Liver (tissue), 9 donors: ENCODE results near the gene LCE1F. TPM values are rescaled to one million over a fixed set of nuclear protein-coding genes. Genes with fewer than 3 reads are reported as not detected.

ENCODE experiments used
- DNase-seq: peaks from one replicate; pipeline ENCODE4 v3.0.0-alpha.2; 2017; ENCODE audit warnings: low spot score
- H3K27ac ChIP-seq, 2 donors: one replicate each; pipeline ENCODE4 v1.7.0; 2013; ENCODE audit warnings: inconsistent platforms in 2 of 2, low read length in 2 of 2, control low read depth in 1 of 2, low read depth in 1 of 2, mild to moderate bottlenecking in 1 of 2
- H3K27me3 ChIP-seq, 4 donors: one replicate each; pipeline versions ENCODE4 v1.6.1 to v1.7.0; 2013; ENCODE audit warnings: low read length in 3 of 4, inconsistent platforms in 1 of 4, mild to moderate bottlenecking in 1 of 4, moderate library complexity in 1 of 4; ENCODE audit not compliant: control insufficient read depth in 4 of 4, insufficient read depth in 4 of 4
- H3K36me3 ChIP-seq, 4 donors: one replicate each; pipeline versions ENCODE4 v1.6.1 to v1.7.0; 2013; ENCODE audit warnings: low read length in 3 of 4, mild to moderate bottlenecking in 3 of 4, low read depth in 1 of 4, moderate library complexity in 1 of 4; ENCODE audit not compliant: control insufficient read depth in 4 of 4, insufficient read depth in 3 of 4
- H3K4me1 ChIP-seq, 4 donors: one replicate each; pipeline versions ENCODE4 v1.6.1 to v1.7.0; 2013; ENCODE audit warnings: low read length in 3 of 4, mild to moderate bottlenecking in 3 of 4, moderate library complexity in 1 of 4; ENCODE audit not compliant: control insufficient read depth in 4 of 4, insufficient read depth in 4 of 4
- H3K4me3 ChIP-seq, 3 donors: one replicate each; pipeline versions ENCODE4 v1.6.1 to v1.7.0; 2013; ENCODE audit warnings: low read length in 3 of 3, control low read depth in 1 of 3, low read depth in 1 of 3, mild to moderate bottlenecking in 1 of 3
- H3K9ac ChIP-seq, 2 donors: one replicate each; pipeline ENCODE4 v1.7.0; 2013; ENCODE audit warnings: low read length in 2 of 2, mild to moderate bottlenecking in 2 of 2, moderate library complexity in 2 of 2, control low read depth in 1 of 2, low read depth in 1 of 2
- H3K9me3 ChIP-seq, 4 donors: one replicate each; pipeline versions ENCODE4 v1.6.1 to v1.7.0; 2013; ENCODE audit warnings: low read length in 3 of 4; ENCODE audit not compliant: control insufficient read depth in 4 of 4
- EGR1 ChIP-seq, 2 donors: IDR thresholded peaks; 2 replicates each; pipeline ENCODE4 v1.6.1; 2016 to 2018; ENCODE audit warnings: antibody characterized with exemption in 2 of 2, low read depth in 2 of 2
- FOXA2 ChIP-seq: IDR thresholded peaks from 2 replicates; pipeline ENCODE4 v1.6.1; 2016; ENCODE audit warnings: antibody characterized with exemption
- JUND ChIP-seq, 2 donors: IDR thresholded peaks; 2 replicates each; pipeline ENCODE4 v1.6.1; 2016; ENCODE audit warnings: antibody characterized with exemption in 2 of 2
- NR2F2 ChIP-seq: IDR thresholded peaks from 2 replicates; pipeline ENCODE4 v1.6.1; 2016; ENCODE audit warnings: antibody characterized with exemption
- RAD21 ChIP-seq, 2 donors: IDR thresholded peaks; 2 replicates each; pipeline ENCODE4 v1.6.1; 2016; ENCODE audit warnings: antibody characterized with exemption in 2 of 2, mild to moderate bottlenecking in 2 of 2
- RXRA ChIP-seq, 2 donors: IDR thresholded peaks; 2 replicates each; pipeline ENCODE4 v1.6.1; 2017 to 2018; ENCODE audit warnings: antibody characterized with exemption in 2 of 2, mild to moderate bottlenecking in 1 of 2
- SP1 ChIP-seq: IDR thresholded peaks from 2 replicates; pipeline ENCODE4 v1.6.1; 2018; ENCODE audit warnings: antibody characterized with exemption, mild to moderate bottlenecking
- TAF1 ChIP-seq: conservative IDR thresholded peaks from 2 replicates; pipeline ENCODE4 v1.6.1; 2016; ENCODE audit warnings: antibody characterized with exemption, mild to moderate bottlenecking
- WGBS: extraction: QIAGEN DNeasy Blood & Tissue Kit; methylation state at CpG from one replicate; pipeline ENCODE4 v1.1.7; 2013; 5-methylcytosine and 5-hydroxymethylcytosine counted together
- polyA plus RNA-seq, 2 donors: library from polyadenylated mRNA; stranded (reverse) in 1 of 2; unstranded in 1 of 2; fragments of 200-250 nt in 1 of 2; fragments of >200 nt in 1 of 2; fragmentation: Nextera tagmentation in 1 of 2; extraction: Ambion mirVana in 1 of 2; gene quantifications; one replicate each; pipeline versions ENCODE4 v1.2.1 to v1.2.3, GENCODE V29; 2013 to 2015
- total RNA-seq, 2 donors: library from RNA; depleted of rRNA; stranded (reverse); fragments of >200 nt; gene quantifications; one replicate each; pipeline ENCODE4 v1.2.3, GENCODE V29; 2014
- TF ChIP-seq, protein P1 (sequence below): fragments of 150-350 bp; IDR thresholded peaks from 2 replicates; pipeline ENCODE4 v1.5.1; 2017; ENCODE audit warnings: improper control_type of control experiment, low read depth, low read length; ENCODE audit not compliant: missing input control
- TF ChIP-seq, protein P2 (sequence below): IDR thresholded peaks from 2 replicates; pipeline ENCODE4 v1.6.1; 2016; ENCODE audit warnings: antibody characterized with exemption
- TF ChIP-seq, protein P3 (sequence below): IDR thresholded peaks from 2 replicates; pipeline ENCODE4 v1.6.1; 2016; ENCODE audit warnings: antibody characterized with exemption
- TF ChIP-seq, protein P4 (sequence below): IDR thresholded peaks from 2 replicates; pipeline ENCODE4 v1.6.1; 2016; ENCODE audit warnings: antibody characterized with exemption, mild to moderate bottlenecking
- donor health status: healthy.
- donor health status: healthy.
- donor health status: healthy.
- donor health status: healthy.
- donor health status: healthy.

LCE1F gene
- total and polyA plus RNA-seq, 4 donors: not detected

DNA sequence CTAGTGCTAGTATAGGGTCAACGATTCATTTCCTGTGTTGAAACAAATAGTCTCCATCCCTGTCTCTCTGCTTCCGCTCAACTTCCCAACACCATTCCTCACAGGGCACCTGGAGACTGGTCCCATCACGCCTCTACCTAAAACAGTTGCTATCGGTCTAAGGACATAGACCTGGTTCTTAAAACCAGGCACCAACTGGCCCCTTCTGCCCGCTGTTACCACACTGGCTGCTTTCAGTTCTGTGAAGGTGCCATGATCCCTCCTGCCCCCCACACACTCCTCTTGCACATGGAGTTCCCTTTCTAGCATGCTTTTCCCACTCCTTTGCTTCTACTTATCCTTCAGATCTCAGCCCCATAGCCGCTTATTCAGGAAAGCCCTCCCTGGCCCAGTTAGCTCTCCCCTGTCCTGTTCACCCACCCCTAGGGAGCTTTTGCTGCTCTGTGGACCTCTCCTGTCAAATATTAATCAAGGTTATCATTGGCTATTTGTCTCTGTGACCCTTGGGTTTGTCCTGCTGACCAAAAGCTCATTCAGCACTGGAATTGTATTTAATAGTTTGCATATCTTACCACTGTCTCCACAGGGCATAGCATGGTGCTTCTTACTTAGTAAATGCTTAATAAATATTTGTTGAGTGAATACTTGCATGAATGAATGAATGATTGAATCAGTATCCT, 29.0 kb upstream of the LCE1F start:
- TF ChIP-seq, protein P1, sequence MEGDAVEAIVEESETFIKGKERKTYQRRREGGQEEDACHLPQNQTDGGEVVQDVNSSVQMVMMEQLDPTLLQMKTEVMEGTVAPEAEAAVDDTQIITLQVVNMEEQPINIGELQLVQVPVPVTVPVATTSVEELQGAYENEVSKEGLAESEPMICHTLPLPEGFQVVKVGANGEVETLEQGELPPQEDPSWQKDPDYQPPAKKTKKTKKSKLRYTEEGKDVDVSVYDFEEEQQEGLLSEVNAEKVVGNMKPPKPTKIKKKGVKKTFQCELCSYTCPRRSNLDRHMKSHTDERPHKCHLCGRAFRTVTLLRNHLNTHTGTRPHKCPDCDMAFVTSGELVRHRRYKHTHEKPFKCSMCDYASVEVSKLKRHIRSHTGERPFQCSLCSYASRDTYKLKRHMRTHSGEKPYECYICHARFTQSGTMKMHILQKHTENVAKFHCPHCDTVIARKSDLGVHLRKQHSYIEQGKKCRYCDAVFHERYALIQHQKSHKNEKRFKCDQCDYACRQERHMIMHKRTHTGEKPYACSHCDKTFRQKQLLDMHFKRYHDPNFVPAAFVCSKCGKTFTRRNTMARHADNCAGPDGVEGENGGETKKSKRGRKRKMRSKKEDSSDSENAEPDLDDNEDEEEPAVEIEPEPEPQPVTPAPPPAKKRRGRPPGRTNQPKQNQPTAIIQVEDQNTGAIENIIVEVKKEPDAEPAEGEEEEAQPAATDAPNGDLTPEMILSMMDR: no peak
- TF ChIP-seq EGR1 (IDR thresholded peaks at IDR 0.05; ENCODE audit: low read depth in 2 of 2): no peak
- no peak for TF ChIP-seq NR2F2
- TF ChIP-seq TAF1: no peak
- TF ChIP-seq, protein P2, sequence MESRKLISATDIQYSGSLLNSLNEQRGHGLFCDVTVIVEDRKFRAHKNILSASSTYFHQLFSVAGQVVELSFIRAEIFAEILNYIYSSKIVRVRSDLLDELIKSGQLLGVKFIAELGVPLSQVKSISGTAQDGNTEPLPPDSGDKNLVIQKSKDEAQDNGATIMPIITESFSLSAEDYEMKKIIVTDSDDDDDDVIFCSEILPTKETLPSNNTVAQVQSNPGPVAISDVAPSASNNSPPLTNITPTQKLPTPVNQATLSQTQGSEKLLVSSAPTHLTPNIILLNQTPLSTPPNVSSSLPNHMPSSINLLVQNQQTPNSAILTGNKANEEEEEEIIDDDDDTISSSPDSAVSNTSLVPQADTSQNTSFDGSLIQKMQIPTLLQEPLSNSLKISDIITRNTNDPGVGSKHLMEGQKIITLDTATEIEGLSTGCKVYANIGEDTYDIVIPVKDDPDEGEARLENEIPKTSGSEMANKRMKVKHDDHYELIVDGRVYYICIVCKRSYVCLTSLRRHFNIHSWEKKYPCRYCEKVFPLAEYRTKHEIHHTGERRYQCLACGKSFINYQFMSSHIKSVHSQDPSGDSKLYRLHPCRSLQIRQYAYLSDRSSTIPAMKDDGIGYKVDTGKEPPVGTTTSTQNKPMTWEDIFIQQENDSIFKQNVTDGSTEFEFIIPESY: no peak
- TF ChIP-seq, protein P3, sequence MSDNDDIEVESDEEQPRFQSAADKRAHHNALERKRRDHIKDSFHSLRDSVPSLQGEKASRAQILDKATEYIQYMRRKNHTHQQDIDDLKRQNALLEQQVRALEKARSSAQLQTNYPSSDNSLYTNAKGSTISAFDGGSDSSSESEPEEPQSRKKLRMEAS: no peak
- TF ChIP-seq RXRA (IDR thresholded peaks at IDR 0.05): no peak
- WGBS: 68% methylated on average over 6 of the region's 6 CpGs
- H3K36me3 ChIP-seq: no peaks in the 10 kb centered on the region

DNA sequence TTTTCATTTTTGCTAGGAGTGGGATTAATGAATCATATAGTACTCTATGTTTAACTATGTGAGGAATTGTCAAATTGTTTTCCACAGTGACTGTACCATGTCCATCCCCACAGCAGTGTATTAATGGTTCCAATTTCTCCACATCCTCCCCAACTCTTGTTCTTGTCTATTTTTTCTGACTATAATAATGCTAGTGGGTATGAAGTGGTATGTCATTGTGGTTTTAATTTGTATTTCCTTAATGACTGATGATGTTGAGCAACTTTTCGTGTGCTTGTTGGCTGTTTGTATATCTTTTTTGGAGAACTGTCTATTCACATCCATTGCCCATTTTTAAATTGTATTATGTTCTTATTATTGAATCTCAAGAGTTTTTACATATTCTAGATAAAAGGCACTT, 27.1 kb upstream of the LCE1F start:
- DNase-seq: no peak
- no peak for TF ChIP-seq NR2F2
- TF ChIP-seq RXRA (IDR thresholded peaks at IDR 0.05): no peak
- TF ChIP-seq FOXA2: no peak
- TF ChIP-seq RAD21 (IDR thresholded peaks at IDR 0.05): no peak
- TF ChIP-seq, protein P4, sequence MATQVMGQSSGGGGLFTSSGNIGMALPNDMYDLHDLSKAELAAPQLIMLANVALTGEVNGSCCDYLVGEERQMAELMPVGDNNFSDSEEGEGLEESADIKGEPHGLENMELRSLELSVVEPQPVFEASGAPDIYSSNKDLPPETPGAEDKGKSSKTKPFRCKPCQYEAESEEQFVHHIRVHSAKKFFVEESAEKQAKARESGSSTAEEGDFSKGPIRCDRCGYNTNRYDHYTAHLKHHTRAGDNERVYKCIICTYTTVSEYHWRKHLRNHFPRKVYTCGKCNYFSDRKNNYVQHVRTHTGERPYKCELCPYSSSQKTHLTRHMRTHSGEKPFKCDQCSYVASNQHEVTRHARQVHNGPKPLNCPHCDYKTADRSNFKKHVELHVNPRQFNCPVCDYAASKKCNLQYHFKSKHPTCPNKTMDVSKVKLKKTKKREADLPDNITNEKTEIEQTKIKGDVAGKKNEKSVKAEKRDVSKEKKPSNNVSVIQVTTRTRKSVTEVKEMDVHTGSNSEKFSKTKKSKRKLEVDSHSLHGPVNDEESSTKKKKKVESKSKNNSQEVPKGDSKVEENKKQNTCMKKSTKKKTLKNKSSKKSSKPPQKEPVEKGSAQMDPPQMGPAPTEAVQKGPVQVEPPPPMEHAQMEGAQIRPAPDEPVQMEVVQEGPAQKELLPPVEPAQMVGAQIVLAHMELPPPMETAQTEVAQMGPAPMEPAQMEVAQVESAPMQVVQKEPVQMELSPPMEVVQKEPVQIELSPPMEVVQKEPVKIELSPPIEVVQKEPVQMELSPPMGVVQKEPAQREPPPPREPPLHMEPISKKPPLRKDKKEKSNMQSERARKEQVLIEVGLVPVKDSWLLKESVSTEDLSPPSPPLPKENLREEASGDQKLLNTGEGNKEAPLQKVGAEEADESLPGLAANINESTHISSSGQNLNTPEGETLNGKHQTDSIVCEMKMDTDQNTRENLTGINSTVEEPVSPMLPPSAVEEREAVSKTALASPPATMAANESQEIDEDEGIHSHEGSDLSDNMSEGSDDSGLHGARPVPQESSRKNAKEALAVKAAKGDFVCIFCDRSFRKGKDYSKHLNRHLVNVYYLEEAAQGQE: no peak
- no peak for TF ChIP-seq JUND (IDR thresholded peaks at IDR 0.05)
- no peak for TF ChIP-seq EGR1 (IDR thresholded peaks at IDR 0.05; ENCODE audit: low read depth in 2 of 2)
- no peak for TF ChIP-seq SP1
- H3K4me3 ChIP-seq: no peak overlapping the region
- 35% methylated on average over 1 of the region's 1 CpG for WGBS
- peaks cover 0 to 3% (median 1%) of the 10 kb centered on the region in 4 donors for H3K4me1 ChIP-seq
- no peaks in the 10 kb centered on the region for H3K27me3 ChIP-seq
- no peak overlapping the region for H3K9ac ChIP-seq
- H3K36me3 ChIP-seq: no peaks in the 10 kb centered on the region
- H3K9me3 ChIP-seq: no peaks in the 10 kb centered on the region
- no peak overlapping the region for H3K27ac ChIP-seq

More for the DNA sequence above, 29.0 kb upstream of the LCE1F start:
- no peak overlapping the region for H3K4me3 ChIP-seq
- no peak overlapping the region for H3K27ac ChIP-seq
- peaks cover 0 to 3% (median 1%) of the 10 kb centered on the region in 4 donors for H3K4me1 ChIP-seq
- DNase-seq: no peak
- no peaks in the 10 kb centered on the region for H3K27me3 ChIP-seq
- no peaks in the 10 kb centered on the region for H3K9me3 ChIP-seq
- no peak overlapping the region for H3K9ac ChIP-seq
